K562 (cell line): ENCODE results near the gene REPS1. TPM values are rescaled to one million over a fixed set of nuclear protein-coding genes. Genes with fewer than 3 reads are reported as not detected.
A peak's percentile ranks its signal among the peaks of the same experiment; 100 is the strongest.

Experiments
- polyA plus RNA-seq, 8 experiments: library from polyadenylated mRNA; depleted of rRNA in 4 of 8; stranded (reverse) in 5 of 8; unstranded in 3 of 8; fragments of >200 nt; fragmentation: Nextera tagmentation in 2 of 8; fragmentation: Illumina TruSeq in 1 of 8; extraction: Ambion mirVana in 2 of 8; extraction: Trizol in 1 of 8; gene quantifications; 2 replicates each; pipeline versions ENCODE4 v1.2.1 to v1.2.3, GENCODE V29; 2011 to 2014; ENCODE audit warnings: inconsistent platforms in 1 of 8, missing spikeins in 1 of 8
- total RNA-seq, 7 experiments: library from RNA; depleted of rRNA in 6 of 7; stranded (reverse); fragments of >200 nt in 6 of 7; fragmentation: Illumina TruSeq in 2 of 7; extraction: Trizol in 2 of 7; gene quantifications; 2 replicates each; pipeline versions ENCODE4 v1.2.1 to v1.2.3, GENCODE V29; 2011 to 2021; ENCODE audit warnings: low replicate concordance in 1 of 7
- TF ChIP-seq, protein P1 (sequence below), 2 experiments: fragments of 450-650 bp in 1 of 2; sonication (generic) in 1 of 2; formaldehyde crosslinking in 1 of 2; IDR thresholded peaks; 2 replicates each; pipeline versions ENCODE4 v1.7.1 to v1.9.0; 2016 to 2022; ENCODE audit warnings: inconsistent platforms in 1 of 2, mild to moderate bottlenecking in 1 of 2, missing genetic modification reagents in 1 of 2

Gene REPS1
- total and polyA plus RNA-seq, 9 of the 15 experiments (the other 6 are each of a cell fraction or from before 2014, with no cell fraction given) = 7.9 to 36.0 (median 27.8) TPM

DNA sequence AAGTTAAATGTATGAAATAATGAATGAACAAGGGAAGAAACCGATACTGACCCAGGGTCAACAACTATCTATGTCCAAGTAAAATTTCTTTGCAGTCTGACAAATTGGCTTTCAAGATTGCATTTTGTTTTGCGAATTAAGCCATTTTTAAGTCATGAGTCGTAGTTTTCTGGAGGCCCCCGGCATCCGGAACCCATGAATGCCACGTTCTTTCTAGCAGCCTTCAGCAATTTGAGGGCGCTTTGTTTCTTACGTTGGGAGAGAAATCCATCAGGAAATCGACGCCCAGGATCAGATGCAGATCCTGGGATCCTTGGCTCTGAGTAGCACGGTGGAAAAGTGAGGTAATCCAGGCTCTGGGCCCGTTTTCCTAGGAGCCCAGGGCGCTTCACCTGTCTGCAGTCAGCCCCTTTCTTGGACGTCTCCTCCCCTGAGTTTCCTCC, 40.2 kb upstream of the REPS1 start (continued):
- TF ChIP-seq, protein P1, sequence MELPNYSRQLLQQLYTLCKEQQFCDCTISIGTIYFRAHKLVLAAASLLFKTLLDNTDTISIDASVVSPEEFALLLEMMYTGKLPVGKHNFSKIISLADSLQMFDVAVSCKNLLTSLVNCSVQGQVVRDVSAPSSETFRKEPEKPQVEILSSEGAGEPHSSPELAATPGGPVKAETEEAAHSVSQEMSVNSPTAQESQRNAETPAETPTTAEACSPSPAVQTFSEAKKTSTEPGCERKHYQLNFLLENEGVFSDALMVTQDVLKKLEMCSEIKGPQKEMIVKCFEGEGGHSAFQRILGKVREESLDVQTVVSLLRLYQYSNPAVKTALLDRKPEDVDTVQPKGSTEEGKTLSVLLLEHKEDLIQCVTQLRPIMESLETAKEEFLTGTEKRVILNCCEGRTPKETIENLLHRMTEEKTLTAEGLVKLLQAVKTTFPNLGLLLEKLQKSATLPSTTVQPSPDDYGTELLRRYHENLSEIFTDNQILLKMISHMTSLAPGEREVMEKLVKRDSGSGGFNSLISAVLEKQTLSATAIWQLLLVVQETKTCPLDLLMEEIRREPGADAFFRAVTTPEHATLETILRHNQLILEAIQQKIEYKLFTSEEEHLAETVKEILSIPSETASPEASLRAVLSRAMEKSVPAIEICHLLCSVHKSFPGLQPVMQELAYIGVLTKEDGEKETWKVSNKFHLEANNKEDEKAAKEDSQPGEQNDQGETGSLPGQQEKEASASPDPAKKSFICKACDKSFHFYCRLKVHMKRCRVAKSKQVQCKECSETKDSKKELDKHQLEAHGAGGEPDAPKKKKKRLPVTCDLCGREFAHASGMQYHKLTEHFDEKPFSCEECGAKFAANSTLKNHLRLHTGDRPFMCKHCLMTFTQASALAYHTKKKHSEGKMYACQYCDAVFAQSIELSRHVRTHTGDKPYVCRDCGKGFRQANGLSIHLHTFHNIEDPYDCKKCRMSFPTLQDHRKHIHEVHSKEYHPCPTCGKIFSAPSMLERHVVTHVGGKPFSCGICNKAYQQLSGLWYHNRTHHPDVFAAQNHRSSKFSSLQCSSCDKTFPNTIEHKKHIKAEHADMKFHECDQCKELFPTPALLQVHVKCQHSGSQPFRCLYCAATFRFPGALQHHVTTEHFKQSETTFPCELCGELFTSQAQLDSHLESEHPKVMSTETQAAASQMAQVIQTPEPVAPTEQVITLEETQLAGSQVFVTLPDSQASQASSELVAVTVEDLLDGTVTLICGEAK (IDR thresholded peaks at IDR 0.05) = no peak
- TF ChIP-seq, protein P1 (CRISPR knock-in tag; IDR thresholded peaks at IDR 0.05) = 0 out of 2 replicates have a peak, but pooled peaks have one; percentile 2
